ENCODE measurements around the gene PARP9.

DNA sequence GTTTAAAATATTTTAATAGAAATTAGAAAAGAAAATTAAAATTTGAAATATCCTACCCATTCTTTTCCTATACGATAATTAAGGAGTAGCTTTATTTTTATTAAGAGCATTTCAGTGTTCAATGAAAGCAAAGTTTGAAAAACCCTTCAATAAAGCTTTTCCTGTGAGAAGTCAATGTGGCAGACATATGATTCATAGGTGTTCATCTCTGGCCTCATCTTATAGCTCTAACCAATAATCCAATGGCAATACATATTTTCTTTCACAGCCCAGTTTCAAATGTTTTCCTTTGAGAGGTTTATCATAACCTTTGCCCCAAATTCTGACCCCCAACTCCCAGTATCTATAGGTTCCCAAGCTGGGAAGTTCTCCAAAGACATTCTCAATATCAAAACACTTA is 57.6 kb downstream of the PARP9 start:
- TF ChIP-seq CTCF (IDR thresholded peaks at IDR 0.05; ENCODE audit: low read length) (no peak), EZH2 (IDR thresholded peaks at IDR 0.05; ENCODE audit: borderline replicate concordance, low read length) (no peak)

All from OCI-LY1 (cell line).